Peyer's patch (tissue), 4 donors: Measurements from ENCODE around the gene RBPJL. TPM values are rescaled to one million over a fixed set of nuclear protein-coding genes. Genes with fewer than 3 reads are reported as not detected.
A peak's percentile ranks its signal among the peaks of the same experiment; 100 is the strongest.

ENCODE experiments used
- DNase-seq, 3 donors: peaks; one replicate each; pipeline ENCODE4 v3.0.0-alpha.2; 2017 to 2019
- H3K27ac ChIP-seq, 4 donors: fragments of 200-600 bp; sonication (generic); one replicate each; pipeline ENCODE4 v1.5.1; 2016 to 2019
- H3K27me3 ChIP-seq, 2 donors: fragments of 200-600 bp; sonication (generic); one replicate each; pipeline ENCODE4 v1.5.1; 2019
- H3K36me3 ChIP-seq, 3 donors: fragments of 200-600 bp; sonication (generic); one replicate each; pipeline ENCODE4 v1.5.1; 2016 to 2019
- H3K4me1 ChIP-seq, 4 donors: fragments of 200-600 bp; sonication (generic); one replicate each; pipeline ENCODE4 v1.5.1; 2016 to 2019
- H3K4me3 ChIP-seq, 4 donors: fragments of 200-600 bp; sonication (generic); 1 replicate in 3 of 4; 2 replicates in 1 of 4; pipeline ENCODE4 v1.5.1; 2016 to 2019; ENCODE audit warnings: mild to moderate bottlenecking in 1 of 4
- H3K9me3 ChIP-seq, 4 donors: fragments of 200-600 bp; sonication (generic); one replicate each; pipeline ENCODE4 v1.5.1; 2016 to 2019; ENCODE audit warnings: mild to moderate bottlenecking in 1 of 4
- CTCF ChIP-seq, 6 experiments: fragments of 450-650 bp in 4 of 6; fragments of 200-600 bp in 2 of 6; sonication (generic) in 1 of 6; IDR thresholded peaks; one replicate each; pipeline ENCODE4 v1.5.1; 2017 to 2019; ENCODE audit warnings: antibody characterized with exemption in 6 of 6, mild to moderate bottlenecking in 3 of 6, moderate library complexity in 1 of 6
- POLR2A ChIP-seq, 2 donors: fragments of 450-650 bp; IDR thresholded peaks; one replicate each; pipeline ENCODE4 v1.5.1; 2017; ENCODE audit warnings: antibody characterized with exemption in 2 of 2, mild to moderate bottlenecking in 2 of 2, moderate library complexity in 2 of 2
- total RNA-seq, 4 donors: library from RNA; depleted of rRNA; stranded (reverse); fragments of >200 nt; gene quantifications; one replicate each; pipeline ENCODE4 v1.1.0, GENCODE V29; 2016

RBPJL gene
- total RNA-seq, 4 donors from 2014 or later: not detected

GRCh38 chr20:45341579-45341938 lies 34.9 kb downstream of the RBPJL start:
- DNase-seq: no peak
- Histone ChIP-seq H3K9me3 (no peaks in the 10 kb centered on the region), H3K27me3 (no peaks in the 10 kb centered on the region), H3K27ac (peak overlapping the region in 3 of 4 donors; percentile 82 to 96 (median 92)), H3K4me1 (peaks cover 0 to 100% (median 17%) of the 10 kb centered on the region in 4 donors), H3K36me3 (no peaks in the 10 kb centered on the region), H3K4me3 (peak overlapping the region in 2 of 4 donors; percentile 73 to 90)
- TF ChIP-seq CTCF (IDR thresholded peaks at IDR 0.05) (no peak), POLR2A (IDR thresholded peaks at IDR 0.05) (no peak)

- TF ChIP-seq POLR2A (IDR thresholded peaks at IDR 0.05) (no peak), CTCF (IDR thresholded peaks at IDR 0.05) (no peak)
- H3K9me3 ChIP-seq: no peaks in the 10 kb centered on the region
- peak overlapping the region; percentile 1 to 96 (median 87) for H3K27ac ChIP-seq
- no peaks in the 10 kb centered on the region for H3K27me3 ChIP-seq
- peaks cover 0 to 98% (median 17%) of the 10 kb centered on the region in 4 donors for H3K4me1 ChIP-seq
- peak overlapping the region in 2 of 4 donors; percentile 73 to 90 for H3K4me3 ChIP-seq
- peak in 2 of 3 donors; percentile 59 to 60 for DNase-seq
- no peaks in the 10 kb centered on the region for H3K36me3 ChIP-seq
These were observed 35.6 kb downstream of the RBPJL start for GRCh38 chr20:45341939-45342854.

- H3K4me1 ChIP-seq: peaks cover 0 to 90% (median 14%) of the 10 kb centered on the region in 4 donors
- H3K4me3 ChIP-seq: peak overlapping the region in 2 of 4 donors; percentile 73 to 90
- peak overlapping the region; percentile 18 to 96 (median 87) for H3K27ac ChIP-seq
- H3K36me3 ChIP-seq: no peaks in the 10 kb centered on the region
- TF ChIP-seq CTCF (IDR thresholded peaks at IDR 0.05) (no peak), POLR2A (IDR thresholded peaks at IDR 0.05) (no peak)
- no peaks in the 10 kb centered on the region for H3K27me3 ChIP-seq
- no peaks in the 10 kb centered on the region for H3K9me3 ChIP-seq
- DNase-seq: no peak
These were observed 36.4 kb downstream of the RBPJL start for GRCh38 chr20:45342855-45343531.

GRCh38 chr20:45343532-45344167 lies 37.0 kb downstream of the RBPJL start:
- peak in 2 of 3 donors; percentile 68 to 80 for DNase-seq
- H3K4me3 ChIP-seq: peak overlapping the region in 2 of 4 donors; percentile 73 to 90
- peaks cover 0 to 83% (median 8%) of the 10 kb centered on the region in 4 donors for H3K4me1 ChIP-seq

More at GRCh38 chr20:45343532-45344167, 37.0 kb downstream of the RBPJL start:
- H3K36me3 ChIP-seq: no peaks in the 10 kb centered on the region
- TF ChIP-seq POLR2A (IDR thresholded peaks at IDR 0.05) (no peak), CTCF (IDR thresholded peaks at IDR 0.05) (no peak)
- H3K27ac ChIP-seq: peak overlapping the region; percentile 18 to 96 (median 87)
- no peaks in the 10 kb centered on the region for H3K27me3 ChIP-seq
- H3K9me3 ChIP-seq: no peaks in the 10 kb centered on the region
